ENCODE results near the gene PDE6G.
A peak's percentile ranks its signal among the peaks of the same experiment; 100 is the strongest.

PDE6G gene

GRCh38 chr17:81672954-81673353 is 16.6 kb upstream of the PDE6G start:
- no peak overlapping the region for H3K4me3 ChIP-seq (ENCODE audit: control insufficient read depth, low read depth, low read length)
- DNase-seq (ENCODE audit: low read depth), result no peak
- no peak for TF ChIP-seq CTCF (conservative IDR thresholded peaks at IDR 0.05; ENCODE audit: control insufficient read depth, insufficient read depth, low read depth, low read length)

- TF ChIP-seq CTCF (conservative IDR thresholded peaks at IDR 0.05; ENCODE audit: control insufficient read depth, insufficient read depth, low read depth, low read length), result no peak
- no peak overlapping the region for H3K4me3 ChIP-seq (ENCODE audit: control insufficient read depth, low read depth, low read length)
Observed at GRCh38 chr17:81672504-81672903, 16.2 kb upstream of the PDE6G start.

GRCh38 chr17:81667754-81668153 is 11.4 kb upstream of the PDE6G start:
- TF ChIP-seq CTCF (conservative IDR thresholded peaks at IDR 0.05; ENCODE audit: control insufficient read depth, insufficient read depth, low read depth, low read length), result no peak
- DNase-seq (ENCODE audit: low read depth), result peak; percentile 12
- no peak overlapping the region for H3K4me3 ChIP-seq (ENCODE audit: control insufficient read depth, low read depth, low read length)

More at GRCh38 chr17:81672504-81672903, 16.2 kb upstream of the PDE6G start:
- DNase-seq (ENCODE audit: low read depth), result no peak

GRCh38 chr17:81666342-81667191 is 10.2 kb upstream of the PDE6G start, which contains the start of the genes CCDC137 and OXLD1:
CCDC137 (plus strand) TSS chr17:81666737; CDS start chr17:81666767, 30 bp downstream.
OXLD1 (minus strand) TSS chr17:81666605; CDS start chr17:81666577, 28 bp downstream.
- no peak for TF ChIP-seq CTCF (conservative IDR thresholded peaks at IDR 0.05; ENCODE audit: control insufficient read depth, insufficient read depth, low read depth, low read length)
- H3K4me3 ChIP-seq (ENCODE audit: control insufficient read depth, low read depth, low read length), result peak within 1 kb of the TSS; percentile 85
- DNase-seq (ENCODE audit: low read depth), result peak; percentile 95

- no peak for TF ChIP-seq CTCF (conservative IDR thresholded peaks at IDR 0.05; ENCODE audit: control insufficient read depth, insufficient read depth, low read depth, low read length)
- no peak for DNase-seq (ENCODE audit: low read depth)
- peak overlapping the region; percentile 85 for H3K4me3 ChIP-seq (ENCODE audit: control insufficient read depth, low read depth, low read length)
Observed at GRCh38 chr17:81666092-81666341, 9.7 kb upstream of the PDE6G start.

GRCh38 chr17:81665205-81666091 is 9.1 kb upstream of the PDE6G start:
- peak overlapping the region; percentile 85 for H3K4me3 ChIP-seq (ENCODE audit: control insufficient read depth, low read depth, low read length)
- DNase-seq (ENCODE audit: low read depth), result peak; percentile 24
- no peak for TF ChIP-seq CTCF (conservative IDR thresholded peaks at IDR 0.05; ENCODE audit: control insufficient read depth, insufficient read depth, low read depth, low read length)
